ENCODE measurements around the gene PCDHGC5.

The PCDHGC5 gene

DNA sequence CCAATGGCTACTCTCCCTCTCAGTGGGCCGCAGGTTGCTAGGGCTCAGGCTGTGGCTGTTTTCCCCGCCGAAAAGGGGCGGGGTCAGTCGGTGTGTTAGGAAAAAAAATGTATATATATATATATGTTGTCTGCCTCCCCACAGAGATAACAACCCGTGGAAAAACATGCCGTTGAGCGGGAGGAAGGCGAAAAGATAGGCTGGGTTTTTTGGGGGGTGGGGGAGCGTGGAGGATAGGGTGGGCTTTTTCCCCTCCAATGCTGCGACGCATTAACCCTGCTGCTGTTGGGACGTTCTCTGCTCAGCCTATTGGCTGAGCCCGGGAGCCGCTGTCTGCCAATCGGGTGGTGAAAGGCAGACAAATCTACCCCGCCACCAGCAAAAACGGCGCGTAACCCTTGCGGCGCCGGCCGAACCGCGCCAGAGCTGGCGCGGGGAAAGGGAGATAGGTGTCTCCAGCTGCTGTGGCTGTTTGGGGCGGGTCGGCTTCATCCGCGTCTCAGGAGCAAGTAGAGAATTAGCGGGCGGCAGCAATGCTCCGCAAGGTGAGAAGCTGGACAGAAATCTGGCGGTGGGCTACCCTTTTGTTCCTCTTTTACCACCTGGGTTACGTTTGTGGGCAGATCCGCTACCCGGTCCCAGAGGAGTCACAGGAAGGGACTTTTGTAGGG is 4.1 kb upstream of the PCDHGC5 start, which contains the start of gene PCDHGC4:
Gene PCDHGC4 (plus strand): TSS at position 390 of the 671 bp plus-strand sequence. CDS start 144 bp downstream, at position 534.
- TF ChIP-seq, protein P1, sequence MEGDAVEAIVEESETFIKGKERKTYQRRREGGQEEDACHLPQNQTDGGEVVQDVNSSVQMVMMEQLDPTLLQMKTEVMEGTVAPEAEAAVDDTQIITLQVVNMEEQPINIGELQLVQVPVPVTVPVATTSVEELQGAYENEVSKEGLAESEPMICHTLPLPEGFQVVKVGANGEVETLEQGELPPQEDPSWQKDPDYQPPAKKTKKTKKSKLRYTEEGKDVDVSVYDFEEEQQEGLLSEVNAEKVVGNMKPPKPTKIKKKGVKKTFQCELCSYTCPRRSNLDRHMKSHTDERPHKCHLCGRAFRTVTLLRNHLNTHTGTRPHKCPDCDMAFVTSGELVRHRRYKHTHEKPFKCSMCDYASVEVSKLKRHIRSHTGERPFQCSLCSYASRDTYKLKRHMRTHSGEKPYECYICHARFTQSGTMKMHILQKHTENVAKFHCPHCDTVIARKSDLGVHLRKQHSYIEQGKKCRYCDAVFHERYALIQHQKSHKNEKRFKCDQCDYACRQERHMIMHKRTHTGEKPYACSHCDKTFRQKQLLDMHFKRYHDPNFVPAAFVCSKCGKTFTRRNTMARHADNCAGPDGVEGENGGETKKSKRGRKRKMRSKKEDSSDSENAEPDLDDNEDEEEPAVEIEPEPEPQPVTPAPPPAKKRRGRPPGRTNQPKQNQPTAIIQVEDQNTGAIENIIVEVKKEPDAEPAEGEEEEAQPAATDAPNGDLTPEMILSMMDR (IDR thresholded peaks at IDR 0.05) = no peak

GRCh38 chr5:141485321-141486055 is 3.4 kb upstream of the PCDHGC5 start:
- TF ChIP-seq, protein P1 (IDR thresholded peaks at IDR 0.05) = no peak

GRCh38 chr5:141486091-141486490 is 2.8 kb upstream of the PCDHGC5 start:
- TF ChIP-seq, protein P1 (IDR thresholded peaks at IDR 0.05) = no peak

DNA sequence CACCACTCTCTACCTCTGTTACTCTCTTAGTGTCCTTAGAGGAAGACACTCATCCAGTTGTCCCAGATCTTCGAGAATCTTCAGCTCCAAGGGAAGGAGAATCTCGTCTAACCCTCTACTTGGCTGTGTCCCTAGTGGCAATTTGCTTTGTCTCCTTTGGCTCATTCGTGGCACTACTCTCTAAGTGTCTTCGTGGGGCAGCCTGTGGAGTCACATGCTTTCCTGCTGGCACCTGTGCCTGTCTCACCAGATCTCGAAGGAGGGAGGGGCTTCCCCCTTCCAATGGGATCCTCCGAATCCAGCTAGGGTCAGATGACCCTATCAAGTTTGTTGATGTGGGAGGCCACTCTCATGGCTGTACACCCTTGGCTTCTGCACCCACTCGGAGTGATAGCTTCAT is 1.8 kb upstream of the PCDHGC5 start:
- TF ChIP-seq, protein P1 (IDR thresholded peaks at IDR 0.05) = no peak

DNA sequence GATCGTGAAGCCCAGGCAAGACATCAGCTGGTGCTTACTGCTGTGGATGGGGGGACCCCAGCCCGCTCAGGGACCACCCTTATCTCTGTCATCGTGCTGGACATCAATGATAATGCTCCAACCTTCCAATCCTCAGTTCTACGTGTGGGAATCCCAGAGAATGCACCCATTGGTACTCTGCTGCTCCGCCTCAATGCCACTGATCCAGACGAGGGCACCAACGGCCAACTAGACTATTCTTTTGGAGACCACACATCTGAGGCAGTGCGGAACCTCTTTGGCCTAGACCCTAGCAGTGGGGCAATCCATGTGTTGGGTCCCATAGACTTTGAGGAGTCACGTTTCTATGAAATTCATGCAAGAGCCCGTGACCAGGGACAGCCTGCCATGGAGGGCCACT is 960 bp downstream of the PCDHGC5 start:
- TF ChIP-seq, protein P1 (IDR thresholded peaks at IDR 0.05) = no peak

DNA sequence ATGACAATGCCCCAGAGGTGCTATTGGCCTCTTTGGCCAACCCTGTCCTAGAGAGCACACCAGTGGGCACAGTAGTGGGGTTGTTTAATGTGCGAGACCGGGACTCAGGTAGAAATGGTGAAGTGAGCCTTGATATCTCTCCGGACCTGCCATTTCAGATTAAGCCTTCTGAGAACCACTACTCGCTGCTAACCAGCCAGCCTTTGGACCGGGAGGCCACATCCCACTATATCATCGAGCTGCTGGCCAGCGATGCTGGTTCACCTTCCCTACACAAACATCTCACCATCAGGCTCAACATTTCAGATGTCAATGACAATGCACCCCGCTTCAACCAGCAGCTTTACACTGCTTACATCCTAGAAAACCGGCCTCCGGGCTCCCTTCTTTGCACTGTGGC is 1.4 kb downstream of the PCDHGC5 start:
- TF ChIP-seq, protein P1 (IDR thresholded peaks at IDR 0.05) = no peak

DNA sequence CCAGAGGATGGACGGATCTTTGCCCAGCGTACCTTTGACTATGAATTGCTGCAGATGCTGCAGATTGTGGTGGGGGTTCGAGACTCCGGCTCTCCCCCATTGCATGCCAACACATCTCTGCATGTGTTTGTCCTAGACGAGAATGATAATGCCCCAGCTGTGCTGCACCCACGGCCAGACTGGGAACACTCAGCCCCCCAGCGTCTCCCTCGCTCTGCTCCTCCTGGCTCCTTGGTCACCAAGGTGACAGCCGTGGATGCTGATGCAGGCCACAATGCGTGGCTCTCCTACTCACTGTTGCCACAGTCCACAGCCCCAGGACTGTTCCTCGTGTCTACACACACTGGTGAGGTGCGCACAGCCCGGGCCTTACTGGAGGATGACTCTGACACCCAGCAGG is 1.9 kb downstream of the PCDHGC5 start:
- TF ChIP-seq, protein P1 (IDR thresholded peaks at IDR 0.05) = no peak
